ENCODE measurements around the gene ADAD1.

ADAD1 gene

GRCh38 chr4:122456231-122457116 lies 77.7 kb downstream of the ADAD1 start, which contains the start of gene IL2:
Gene IL2, minus strand, starts transcription at chr4:122456725. Its CDS starts 285 bp downstream, at chr4:122456440.
- no peak for FAIRE-seq

DNA sequence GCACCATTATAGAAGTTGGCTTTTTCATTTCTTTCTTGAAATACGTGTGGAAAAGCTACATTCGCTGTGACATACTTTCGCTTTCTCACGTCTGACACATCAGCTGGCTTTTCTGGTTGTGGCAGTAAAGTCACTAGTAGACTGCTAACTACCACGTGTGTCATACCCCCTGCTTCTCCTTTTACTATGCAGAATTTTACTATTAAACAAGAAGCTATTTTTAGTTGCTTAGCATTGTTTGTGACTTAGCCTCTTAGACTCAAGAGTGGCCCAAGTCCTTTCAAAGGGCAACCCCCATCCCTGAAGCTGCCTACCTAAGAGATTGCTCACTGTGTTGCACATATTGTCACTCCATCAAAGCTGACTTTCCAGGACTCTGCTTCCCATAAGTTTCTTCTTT lies 79.8 kb downstream of the ADAD1 start:
- FAIRE-seq, result no peak

DNA sequence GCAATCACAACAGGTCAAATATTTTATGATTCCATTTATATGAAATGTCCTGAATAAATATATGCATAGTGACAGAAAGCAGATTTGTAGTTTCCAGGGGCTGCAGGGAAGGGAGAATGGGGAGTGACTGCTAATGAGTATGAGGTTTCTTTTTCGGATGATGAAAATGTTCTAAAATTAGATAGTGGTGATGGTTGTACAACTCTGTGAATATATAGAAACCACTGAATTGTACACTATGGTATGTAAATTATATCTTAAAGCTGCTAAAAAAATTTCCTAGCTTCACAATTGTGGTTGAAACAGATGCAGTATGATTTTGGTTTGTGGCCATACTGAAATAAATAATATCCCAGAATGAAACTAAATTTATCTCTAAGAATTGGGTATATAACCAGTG lies 90.6 kb downstream of the ADAD1 start:
- no peak for FAIRE-seq

DNA sequence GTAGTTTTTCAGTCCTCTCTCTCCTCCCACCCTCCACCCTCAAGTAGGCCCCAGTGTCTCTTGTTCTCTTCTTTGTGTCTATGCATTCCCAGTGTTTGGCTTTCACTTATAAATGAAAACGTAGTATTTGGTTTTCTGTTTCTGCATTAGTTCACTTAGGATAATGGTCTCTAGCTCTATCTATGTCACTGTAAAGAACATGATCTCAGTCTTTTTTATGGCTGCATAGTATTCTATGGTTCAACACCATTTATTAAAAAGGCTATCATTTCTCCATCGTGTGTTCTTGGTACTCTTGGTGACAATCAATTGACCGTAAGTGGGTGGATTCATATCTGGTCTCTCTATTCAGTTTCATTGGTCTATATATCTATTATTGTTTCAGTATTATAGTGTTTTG lies 96.4 kb downstream of the ADAD1 start:
- no peak for FAIRE-seq

DNA sequence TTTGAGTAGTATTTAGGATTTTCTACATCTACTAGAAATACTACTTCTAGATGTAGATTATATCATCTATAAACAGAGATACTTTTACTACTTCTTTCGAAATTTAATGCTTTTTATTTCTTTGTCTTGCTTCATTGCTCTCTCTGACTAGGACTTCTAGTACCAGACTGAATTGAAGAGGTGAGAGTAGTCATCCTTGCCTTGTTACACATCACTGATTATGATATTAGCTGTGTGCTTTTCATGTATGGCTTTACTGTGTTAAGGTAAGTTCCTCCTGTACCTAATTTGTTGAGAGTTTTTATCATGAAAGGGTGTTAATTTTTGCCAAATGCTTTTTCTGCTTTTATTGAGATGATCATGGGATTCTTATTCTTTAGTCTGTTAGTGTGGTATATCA lies 97.3 kb downstream of the ADAD1 start:
- FAIRE-seq, result no peak

DNA sequence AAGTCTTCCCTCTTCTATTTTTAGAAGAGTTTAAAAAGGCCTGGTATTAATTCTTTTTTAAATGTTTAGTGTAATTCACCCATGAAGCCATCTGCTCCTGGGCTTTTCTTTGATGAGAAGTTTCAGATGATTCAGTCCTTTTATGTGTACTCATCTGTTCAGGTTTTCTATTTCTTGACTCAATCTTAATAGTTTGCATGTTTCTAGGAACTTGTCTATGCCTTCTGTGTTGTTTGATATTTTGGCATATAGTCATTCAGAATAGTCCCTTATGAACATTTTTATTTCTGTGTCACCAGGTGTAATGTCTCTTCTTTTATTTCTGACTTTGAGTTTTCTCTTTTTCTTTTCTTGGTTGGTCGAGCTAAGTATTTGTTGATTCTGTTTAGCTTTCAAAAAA lies 97.9 kb downstream of the ADAD1 start:
- no peak for FAIRE-seq

Measured in A204.1 (cell line).